CD4-positive, alpha-beta T cell treated with Interleukin-4 for 4 hours (primary cell): Measurements from ENCODE around the gene ZNF655.
"Not testable (repeated sequence)": the region's sequence is repeated elsewhere in the genome, so short reads cannot be mapped to it uniquely, and the experiment has no call there.

ENCODE experiments used
- DNase-seq: peaks from one replicate; pipeline ENCODE4 v3.0.0-alpha.2; 2020

ZNF655 gene

GRCh38 chr7:99561737-99562051, 3.3 kb downstream of the ZNF655 start:
- no peak for DNase-seq

GRCh38 chr7:99562114-99562784, 3.8 kb downstream of the ZNF655 start:
- no peak for DNase-seq

GRCh38 chr7:99562832-99563231, 4.4 kb downstream of the ZNF655 start:
- peak; percentile 52 for DNase-seq

- DNase-seq = no peak
Measured at GRCh38 chr7:99563650-99564049, 5.2 kb downstream of the ZNF655 start.

- DNase-seq = not testable (repeated sequence)
Measured at GRCh38 chr7:99568770-99569169, 10.3 kb downstream of the ZNF655 start.

GRCh38 chr7:99571768-99572167, 13.3 kb downstream of the ZNF655 start:
- no peak for DNase-seq

- DNase-seq = no peak
Measured at GRCh38 chr7:99573257-99573656, 14.8 kb downstream of the ZNF655 start.

- DNase-seq = no peak
Measured at GRCh38 chr7:99576251-99576650, 17.8 kb downstream of the ZNF655 start.

GRCh38 chr7:99579281-99579955, 21.0 kb downstream of the ZNF655 start:
- DNase-seq = no peak

- DNase-seq = peak; percentile 35
Measured at GRCh38 chr7:99579956-99580777, 21.7 kb downstream of the ZNF655 start.

GRCh38 chr7:99580778-99581332, 22.4 kb downstream of the ZNF655 start:
- not testable (repeated sequence) for DNase-seq

- DNase-seq = no peak
Measured at GRCh38 chr7:99588868-99589267, 30.4 kb downstream of the ZNF655 start.

- DNase-seq = no peak
Measured at GRCh38 chr7:99594948-99595745, 36.7 kb downstream of the ZNF655 start.

GRCh38 chr7:99596408-99596955, 38.0 kb downstream of the ZNF655 start:
- no peak for DNase-seq

GRCh38 chr7:99597762-99598501, 39.5 kb downstream of the ZNF655 start, which contains the start of gene TMEM225B:
TMEM225B (plus strand) TSS chr7:99598267; CDS start chr7:99604389, 6,122 bp downstream.
- no peak for DNase-seq

- DNase-seq = no peak
Measured at GRCh38 chr7:99599836-99600235, 41.4 kb downstream of the ZNF655 start.

- DNase-seq = no peak
Measured at GRCh38 chr7:99601656-99602310, 43.3 kb downstream of the ZNF655 start.

- no peak for DNase-seq
Measured at GRCh38 chr7:99605527-99605926, 47.1 kb downstream of the ZNF655 start.

GRCh38 chr7:99606531-99606930, 48.1 kb downstream of the ZNF655 start:
- no peak for DNase-seq

- no peak for DNase-seq
Measured at GRCh38 chr7:99607548-99607947, 49.1 kb downstream of the ZNF655 start.

GRCh38 chr7:99614495-99614894, 56.1 kb downstream of the ZNF655 start:
- DNase-seq = no peak
